ENCODE measurements around the gene FANCC.
A peak's percentile ranks its signal among the peaks of the same experiment; 100 is the strongest.

FANCC gene

GRCh38 chr9:95104980-95105379 is 212.5 kb downstream of the FANCC start:
- no peak overlapping the region for H3K4me3 ChIP-seq (ENCODE audit: low read depth, low read length)
- H3K27ac ChIP-seq, result no peak overlapping the region
- in situ Hi-C loops (cut with HindIII; ENCODE audit: low pct_ligation_motif_present, low sequenced_read_pairs), result no loop called here
- H3K27me3 ChIP-seq (replicated peaks), result no peaks in the 10 kb centered on the region
- no peaks in the 10 kb centered on the region for H3K36me3 ChIP-seq (replicated peaks)
- TF ChIP-seq, protein P1, sequence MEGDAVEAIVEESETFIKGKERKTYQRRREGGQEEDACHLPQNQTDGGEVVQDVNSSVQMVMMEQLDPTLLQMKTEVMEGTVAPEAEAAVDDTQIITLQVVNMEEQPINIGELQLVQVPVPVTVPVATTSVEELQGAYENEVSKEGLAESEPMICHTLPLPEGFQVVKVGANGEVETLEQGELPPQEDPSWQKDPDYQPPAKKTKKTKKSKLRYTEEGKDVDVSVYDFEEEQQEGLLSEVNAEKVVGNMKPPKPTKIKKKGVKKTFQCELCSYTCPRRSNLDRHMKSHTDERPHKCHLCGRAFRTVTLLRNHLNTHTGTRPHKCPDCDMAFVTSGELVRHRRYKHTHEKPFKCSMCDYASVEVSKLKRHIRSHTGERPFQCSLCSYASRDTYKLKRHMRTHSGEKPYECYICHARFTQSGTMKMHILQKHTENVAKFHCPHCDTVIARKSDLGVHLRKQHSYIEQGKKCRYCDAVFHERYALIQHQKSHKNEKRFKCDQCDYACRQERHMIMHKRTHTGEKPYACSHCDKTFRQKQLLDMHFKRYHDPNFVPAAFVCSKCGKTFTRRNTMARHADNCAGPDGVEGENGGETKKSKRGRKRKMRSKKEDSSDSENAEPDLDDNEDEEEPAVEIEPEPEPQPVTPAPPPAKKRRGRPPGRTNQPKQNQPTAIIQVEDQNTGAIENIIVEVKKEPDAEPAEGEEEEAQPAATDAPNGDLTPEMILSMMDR (IDR thresholded peaks at IDR 0.05; ENCODE audit: low read depth, low read length, missing control alignments), result no peak
- no peak for DNase-seq

- Histone ChIP-seq H3K36me3 (replicated peaks) (no peaks in the 10 kb centered on the region), H3K4me3 (ENCODE audit: low read depth, low read length) (no peak overlapping the region), H3K27ac (no peak overlapping the region), H3K27me3 (replicated peaks) (no peaks in the 10 kb centered on the region)
- TF ChIP-seq, protein P1 (IDR thresholded peaks at IDR 0.05; ENCODE audit: low read depth, low read length, missing control alignments), result no peak
- in situ Hi-C loops (cut with HindIII; ENCODE audit: low pct_ligation_motif_present, low sequenced_read_pairs), result no loop called here
- DNase-seq, result no peak
Observed at GRCh38 chr9:95104581-95104960, 212.9 kb downstream of the FANCC start.

DNA sequence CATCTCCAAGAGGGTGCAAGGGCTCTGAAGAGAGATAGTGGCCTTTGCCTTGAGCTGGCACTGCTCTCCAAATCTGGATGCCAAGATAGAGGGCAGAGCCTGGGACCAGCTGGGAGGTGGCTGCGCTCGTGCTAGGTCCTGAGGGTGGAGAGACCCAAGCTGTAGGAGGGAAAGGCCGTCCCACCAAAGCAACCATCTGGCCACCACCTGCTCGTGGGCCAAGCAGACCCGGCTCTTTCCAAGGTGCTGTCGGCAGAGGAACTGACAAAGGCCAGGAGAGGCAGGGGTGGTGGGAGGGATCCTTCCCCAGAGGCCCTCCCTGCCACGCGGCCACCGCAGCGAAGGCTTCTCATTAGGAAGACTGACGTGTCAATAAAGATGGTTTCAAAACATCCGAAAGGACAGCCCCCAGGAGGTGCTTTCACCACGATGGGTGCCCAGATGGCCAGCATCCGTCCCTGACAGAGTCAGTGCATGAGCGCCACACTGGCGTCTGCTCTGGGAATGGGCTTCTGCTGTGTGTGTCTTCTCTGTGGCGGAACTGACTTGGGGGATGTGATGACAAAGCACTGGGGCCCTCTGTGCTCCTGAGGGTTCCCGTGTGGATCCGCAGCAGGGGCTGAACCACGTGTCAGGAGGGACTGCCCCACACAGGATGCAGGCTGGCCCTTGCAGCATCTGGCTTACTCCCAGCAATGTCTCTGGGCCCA is 213.5 kb downstream of the FANCC start:
- DNase-seq, result no peak
- in situ Hi-C loops (cut with HindIII; ENCODE audit: low pct_ligation_motif_present, low sequenced_read_pairs), result no loop called here
- Histone ChIP-seq H3K27ac (no peak overlapping the region), H3K27me3 (replicated peaks) (no peaks in the 10 kb centered on the region), H3K36me3 (replicated peaks) (no peaks in the 10 kb centered on the region), H3K4me3 (ENCODE audit: low read depth, low read length) (no peak overlapping the region)
- TF ChIP-seq, protein P1 (IDR thresholded peaks at IDR 0.05; ENCODE audit: low read depth, low read length, missing control alignments), result no peak

- TF ChIP-seq, protein P1 (IDR thresholded peaks at IDR 0.05; ENCODE audit: low read depth, low read length, missing control alignments), result peak; percentile 50
- Histone ChIP-seq H3K27ac (no peak overlapping the region), H3K27me3 (replicated peaks) (no peaks in the 10 kb centered on the region), H3K36me3 (replicated peaks) (no peaks in the 10 kb centered on the region), H3K4me3 (ENCODE audit: low read depth, low read length) (no peak overlapping the region)
- no peak for DNase-seq
- in situ Hi-C loops (cut with HindIII; ENCODE audit: low pct_ligation_motif_present, low sequenced_read_pairs), result no loop called here
Observed at GRCh38 chr9:95103281-95103771, 214.2 kb downstream of the FANCC start.

- in situ Hi-C loops (cut with HindIII; ENCODE audit: low pct_ligation_motif_present, low sequenced_read_pairs), result no loop called here
- no peak overlapping the region for H3K27ac ChIP-seq
- TF ChIP-seq, protein P1 (IDR thresholded peaks at IDR 0.05; ENCODE audit: low read depth, low read length, missing control alignments), result no peak
- no peaks in the 10 kb centered on the region for H3K36me3 ChIP-seq (replicated peaks)
- H3K27me3 ChIP-seq (replicated peaks), result no peaks in the 10 kb centered on the region
- DNase-seq, result no peak
- H3K4me3 ChIP-seq (ENCODE audit: low read depth, low read length), result no peak overlapping the region
Observed at GRCh38 chr9:95102572-95102971, 214.9 kb downstream of the FANCC start.

DNA sequence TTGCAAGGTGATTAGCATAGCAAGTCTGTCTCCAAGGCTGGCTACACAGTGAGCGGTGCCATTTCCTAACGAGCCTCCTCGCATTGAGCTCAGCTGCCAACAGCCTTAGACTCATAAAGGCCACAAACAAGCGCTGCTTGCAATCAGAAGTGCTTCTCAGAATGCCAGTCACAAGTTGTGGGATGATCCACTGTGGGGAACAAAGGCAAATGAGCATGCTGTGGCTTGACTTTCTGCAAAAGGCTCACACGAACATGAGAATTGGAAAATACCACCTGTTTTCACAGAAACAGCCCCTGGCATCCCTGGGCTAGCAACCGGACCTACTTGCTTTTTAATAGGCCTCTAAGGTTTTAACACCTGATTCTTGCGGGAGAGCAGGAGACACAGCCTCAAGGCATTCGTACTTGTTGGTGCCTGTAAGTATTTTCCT is 215.5 kb downstream of the FANCC start:
- H3K36me3 ChIP-seq (replicated peaks), result no peaks in the 10 kb centered on the region
- TF ChIP-seq, protein P1 (IDR thresholded peaks at IDR 0.05; ENCODE audit: low read depth, low read length, missing control alignments), result no peak
- no peak overlapping the region for H3K4me3 ChIP-seq (ENCODE audit: low read depth, low read length)
- in situ Hi-C loops (cut with HindIII; ENCODE audit: low pct_ligation_motif_present, low sequenced_read_pairs), result no loop called here
- H3K27me3 ChIP-seq (replicated peaks), result no peaks in the 10 kb centered on the region
- DNase-seq, result no peak
- H3K27ac ChIP-seq, result no peak overlapping the region

All from brain microvascular endothelial cell (primary cell).